ENCODE measurements around the gene CCDC157. TPM values are rescaled to one million over a fixed set of nuclear protein-coding genes. Genes with fewer than 3 reads are reported as not detected.

CCDC157 gene
- total and polyA plus RNA-seq, 10 of the 15 experiments (the other 5 are each of a cell fraction or from before 2014, with no cell fraction given): 0.10 to 2.8 (median 1.2) TPM

GRCh38 chr22:30351226-30351625, 5.6 kb upstream of the CCDC157 start:
- TF ChIP-seq SP1 (IDR thresholded peaks at IDR 0.05; ENCODE audit: low read depth, low read length) (no peak), RCOR1 (conservative IDR thresholded peaks at IDR 0.05; ENCODE audit: low read depth, low read length) (no peak), SMAD1 (IDR thresholded peaks at IDR 0.05; ENCODE audit: low read depth, partially characterized antibody) (no peak), NFIC (IDR thresholded peaks at IDR 0.05; ENCODE audit: low read depth, low read length) (no peak), ZNF207 (IDR thresholded peaks at IDR 0.05; ENCODE audit: borderline replicate concordance) (no peak), MTA3 (IDR thresholded peaks at IDR 0.05; ENCODE audit: borderline replicate concordance, low read length) (no peak), PAX8 (IDR thresholded peaks at IDR 0.05) (no peak), MLLT1 (IDR thresholded peaks at IDR 0.05) (no peak), BHLHE40 (IDR thresholded peaks at IDR 0.05; ENCODE audit: borderline replicate concordance in 1 of 2, low read depth in 2 of 2, low read length in 1 of 2) (no peak), TCF7 (IDR thresholded peaks at IDR 0.05; ENCODE audit: borderline replicate concordance) (no peak), POU2F2 (IDR thresholded peaks at IDR 0.05; ENCODE audit: borderline replicate concordance, low read depth, low read length) (no peak), ETV6 (conservative IDR thresholded peaks at IDR 0.05 in 1 of 2, IDR thresholded peaks at IDR 0.05 in 1 of 2; ENCODE audit: borderline replicate concordance in 1 of 2, low read depth in 1 of 2) (no peak), RB1 (IDR thresholded peaks at IDR 0.05; ENCODE audit: borderline replicate concordance) (no peak), USF2 (IDR thresholded peaks at IDR 0.05; ENCODE audit: borderline replicate concordance, low read depth, low read length) (no peak), ESRRA (IDR thresholded peaks at IDR 0.05; ENCODE audit: low read length) (no peak), KAT2A (conservative IDR thresholded peaks at IDR 0.05; ENCODE audit: control insufficient read depth, low read depth, low read length) (no peak), RAD21 (IDR thresholded peaks at IDR 0.05; ENCODE audit: insufficient read depth, low read depth, low read length) (no peak)
- ChIA-PET RAD21 (ENCODE audit: unreplicated experiment) (interaction anchor here (0.9 kb wide), 1 partner anchor 41 kb away, joined by 4 read pairs; no protein-coding TSS in a partner anchor), SMC1A (ENCODE audit: uncharacterized antibody, unreplicated experiment) (interaction anchor here (1.7 kb wide), 1 partner anchor 63 kb away, joined by 7 read pairs; no protein-coding TSS in a partner anchor), CTCF (interaction anchor here (6.0 kb wide), 1 partner anchor 63 kb away, joined by 44 read pairs; the partner anchor contains the start of gene CASTOR1), POLR2A (interaction anchor here (0.6 to 5.7 kb wide), 4 partner anchors 23 to 959 kb away, joined by 3 to 27 read pairs (median 4); partner anchors contain the start of genes CASTOR1 and TBC1D10A)
- H3K27me3 ChIP-seq (replicated peaks in 1 of 2; ENCODE audit: control insufficient read depth in 2 of 2, insufficient read depth in 2 of 2, low read length in 1 of 2): no peaks in the 10 kb centered on the region
- peaks cover 16 to 28% of the 10 kb centered on the region in 2 experiments for H3K36me3 ChIP-seq (ENCODE audit: control insufficient read depth in 2 of 2, insufficient read depth in 2 of 2, low read length in 1 of 2)
- H4K20me1 ChIP-seq (ENCODE audit: control insufficient read depth, insufficient read depth): no peaks in the 10 kb centered on the region
- BruUV-seq (replicated peaks): no TSS peak
- intact Hi-C loops (cut with micrococcal nuclease; ENCODE audit: unreplicated experiment): no loop called here
- no peak overlapping the region for H2AFZ ChIP-seq (ENCODE audit: control insufficient read depth, low read depth, low read length)
- no peak overlapping the region for H3K4me3 ChIP-seq
- peaks cover 77% of the 10 kb centered on the region for H3K79me2 ChIP-seq (ENCODE audit: control insufficient read depth, insufficient read depth, low read length)
- peak overlapping the region; percentile 17; the same call in 1 of the 2 replicates for H3K4me2 ChIP-seq (ENCODE audit: control insufficient read depth, insufficient read depth)
- DNase-seq (ENCODE audit: low read depth, low spot score) (no peak), FAIRE-seq (no peak), ATAC-seq (no peak)
- in situ Hi-C loops (cut with MboI): no loop called here
- no peak overlapping the region for H3K27ac ChIP-seq (ENCODE audit: control insufficient read depth, insufficient read depth)
- WGBS (ENCODE audit: insufficient coverage, insufficient replicate concordance, low lambda C conversion rate, missing lambda C conversion rate): 47% methylated on average over 3 of the region's 3 CpGs
- peaks cover 18% of the 10 kb centered on the region for H3K4me1 ChIP-seq (ENCODE audit: control insufficient read depth, insufficient read depth, low read length)
- no peaks in the 10 kb centered on the region for H3K9me3 ChIP-seq (replicated peaks; ENCODE audit: control insufficient read depth, insufficient read depth, low read length)
- H3K9ac ChIP-seq (ENCODE audit: control insufficient read depth, insufficient read depth, low read length): no peak overlapping the region
